ENCODE results near the gene DDAH2.

- TF ChIP-seq MAX (IDR thresholded peaks at IDR 0.05) (no peak), TAF1 (IDR thresholded peaks at IDR 0.05; ENCODE audit: low read depth) (no peak), EP300 (IDR thresholded peaks at IDR 0.05; ENCODE audit: borderline replicate concordance) (no peak), TCF12 (IDR thresholded peaks at IDR 0.05; ENCODE audit: low read depth) (no peak), EGR1 (IDR thresholded peaks at IDR 0.05) (no peak), TEAD4 (IDR thresholded peaks at IDR 0.05) (no peak), CREB1 (IDR thresholded peaks at IDR 0.05; ENCODE audit: low read depth) (no peak), RAD21 (IDR thresholded peaks at IDR 0.05; ENCODE audit: low read depth) (no peak)
Measured at GRCh38 chr6:31721351-31722020, 7.6 kb downstream of the DDAH2 start, which contains the start of gene LY6G6C.

Data from Ishikawa (cell line).